H1 (cell line): ENCODE results near the gene MAD2L1BP. TPM values are rescaled to one million over a fixed set of nuclear protein-coding genes. Genes with fewer than 3 reads are reported as not detected.
A peak's percentile ranks its signal among the peaks of the same experiment; 100 is the strongest.

Source experiments
- CTCF ChIA-PET: fragments of 300-600 bp; sonication (Branson Sonifier 250); formaldehyde crosslinking; loops from one replicate; lab custom pipeline; 2021; ENCODE audit not compliant: partially characterized antibody; lab: Charles Lee
- POLR2A ChIA-PET: fragments of 300-600 bp; sonication (Branson Sonifier 250); formaldehyde crosslinking; loops from one replicate; lab custom pipeline; 2021; ENCODE audit warnings: inconsistent platforms; ENCODE audit not compliant: partially characterized antibody; lab: Charles Lee
- DNase-seq, 2 experiments: peaks; one replicate each; pipeline versions ENCODE4 v3.0.0 to v3.0.0-alpha.2; 2010 to 2022; ENCODE audit warnings: low spot score in 2 of 2, low read depth in 1 of 2, mixed read lengths in 1 of 2
- FAIRE-seq: peaks from 2 replicates; lab custom pipeline; 2011; peaks lifted over from hg19 to GRCh38; lab: Jason Lieb, UNC
- H2AFZ ChIP-seq: 2 replicates; pipeline ENCODE4 v1.8.1; 2012; ENCODE audit warnings: low read length, inconsistent platforms
- H2AK5ac ChIP-seq: 2 replicates; pipeline ENCODE4 v1.6.1; 2013; ENCODE audit warnings: low read depth, low read length
- H2BK120ac ChIP-seq: replicated peaks from 2 replicates; pipeline ENCODE3; 2013; ENCODE audit warnings: low read depth, low read length, inconsistent platforms
- H2BK12ac ChIP-seq: 2 replicates; pipeline ENCODE4 v1.6.1; 2013; ENCODE audit warnings: low read depth, low read length
- H2BK15ac ChIP-seq: 2 replicates; pipeline ENCODE4 v1.6.1; 2013; ENCODE audit warnings: low read length
- H2BK20ac ChIP-seq: 2 replicates; pipeline ENCODE4 v1.6.1; 2013; ENCODE audit warnings: low read length
- H2BK5ac ChIP-seq: 2 replicates; pipeline ENCODE4 v1.6.1; 2013; ENCODE audit warnings: low read depth, low read length
- H3K14ac ChIP-seq: 2 replicates; pipeline ENCODE4 v1.6.1; 2013; ENCODE audit warnings: inconsistent platforms; ENCODE audit not compliant: insufficient read length
- H3K18ac ChIP-seq: 2 replicates; pipeline ENCODE4 v1.6.1; 2013; ENCODE audit warnings: low read length; ENCODE audit errors: extremely low read depth
- H3K23ac ChIP-seq: 2 replicates; pipeline ENCODE4 v1.6.1; 2013; ENCODE audit warnings: inconsistent platforms; ENCODE audit not compliant: insufficient read length
- H3K23me2 ChIP-seq: 2 replicates; pipeline ENCODE4 v1.6.1; 2013; ENCODE audit warnings: low read depth, low read length
- H3K27ac ChIP-seq: 2 replicates; pipeline ENCODE4 v1.6.1; 2011; ENCODE audit warnings: low read depth, low read length, inconsistent platforms
- H3K27me3 ChIP-seq, 4 experiments: replicated peaks in 1 of 4; 1 replicate in 1 of 4; 2 replicates in 3 of 4; pipeline versions ENCODE4 v1.6.1 to v1.8.1; 2011 to 2013; ENCODE audit warnings: low read length in 3 of 4, mild to moderate bottlenecking in 3 of 4, inconsistent platforms in 2 of 4, mixed read lengths in 2 of 4, moderate library complexity in 1 of 4; ENCODE audit not compliant: control insufficient read depth in 3 of 4, insufficient read depth in 3 of 4; ENCODE audit errors: extremely low read depth in 1 of 4
- H3K36me3 ChIP-seq, 4 experiments: 2 replicates each; pipeline versions ENCODE4 v1.6.1 to v1.8.1; 2011 to 2013; ENCODE audit warnings: mild to moderate bottlenecking in 4 of 4, low read length in 3 of 4, moderate library complexity in 2 of 4, control low read depth in 1 of 4, inconsistent platforms in 1 of 4; ENCODE audit not compliant: insufficient read depth in 4 of 4, control insufficient read depth in 2 of 4
- H3K4ac ChIP-seq: replicated peaks from 2 replicates; pipeline ENCODE3; 2013; ENCODE audit warnings: low read length, low read depth, mixed read lengths, inconsistent platforms; ENCODE audit not compliant: insufficient read length
- H3K4me1 ChIP-seq, 4 experiments: replicated peaks in 1 of 4; 1 replicate in 1 of 4; 2 replicates in 3 of 4; pipeline versions ENCODE4 v1.6.1 to v1.8.1; 2011 to 2013; ENCODE audit warnings: low read length in 3 of 4, inconsistent platforms in 2 of 4, mixed read lengths in 1 of 4; ENCODE audit not compliant: insufficient read depth in 4 of 4, control insufficient read depth in 3 of 4
- H3K4me2 ChIP-seq, 2 experiments: 2 replicates each; pipeline versions ENCODE4 v1.6.1 to v1.8.1; 2011 to 2013; ENCODE audit warnings: low read depth in 2 of 2, low read length in 2 of 2, control low read depth in 1 of 2, inconsistent platforms in 1 of 2, mild to moderate bottlenecking in 1 of 2; ENCODE audit not compliant: insufficient read depth in 1 of 2
- H3K4me3 ChIP-seq, 4 experiments: fragments of 200-600, 300-600 bp in 1 of 4; sonication (generic), shearing (Covaris generic), sonication (Bioruptor Twin) in 1 of 4; 2 replicates each; pipeline versions ENCODE4 v1.5.1 to v1.8.1; 2011 to 2016; ENCODE audit warnings: low read length in 4 of 4, low read depth in 3 of 4, control low read depth in 2 of 4, inconsistent platforms in 2 of 4, mild to moderate bottlenecking in 2 of 4, mixed read lengths in 1 of 4, moderate library complexity in 1 of 4; ENCODE audit not compliant: insufficient read depth in 2 of 4; ENCODE audit errors: extremely low read depth in 1 of 4
- H3K56ac ChIP-seq: replicated peaks from 2 replicates; pipeline ENCODE3; 2013; ENCODE audit warnings: low read depth, mild to moderate bottlenecking, mixed read lengths, low read length, inconsistent platforms; ENCODE audit not compliant: insufficient read length
- H3K79me1 ChIP-seq: 2 replicates; pipeline ENCODE4 v1.6.1; 2013; ENCODE audit warnings: low read depth, low read length, control low read depth
- H3K79me2 ChIP-seq, 2 experiments: 2 replicates each; pipeline versions ENCODE4 v1.6.1 to v1.8.1; 2012 to 2013; ENCODE audit warnings: low read length in 2 of 2, mild to moderate bottlenecking in 2 of 2, inconsistent platforms in 1 of 2; ENCODE audit not compliant: insufficient read depth in 2 of 2, control insufficient read depth in 1 of 2
- H3K9ac ChIP-seq, 4 experiments: replicated peaks in 1 of 4; 1 replicate in 1 of 4; 2 replicates in 3 of 4; pipeline versions ENCODE4 v1.6.1 to v1.8.1; 2011 to 2013; ENCODE audit warnings: low read depth in 3 of 4, low read length in 3 of 4, control low read depth in 2 of 4, mild to moderate bottlenecking in 2 of 4, moderate library complexity in 2 of 4, inconsistent platforms in 1 of 4; ENCODE audit errors: extremely low read depth in 1 of 4
- H3K9me3 ChIP-seq, 2 experiments: 2 replicates each; pipeline versions ENCODE4 v1.6.1 to v1.8.1; 2012 to 2013; ENCODE audit warnings: mild to moderate bottlenecking in 2 of 2, moderate library complexity in 2 of 2, control low read depth in 1 of 2, inconsistent platforms in 1 of 2, low read depth in 1 of 2, low read length in 1 of 2, mixed read lengths in 1 of 2; ENCODE audit not compliant: insufficient read depth in 2 of 2
- H4K20me1 ChIP-seq, 2 experiments: replicated peaks in 1 of 2; 2 replicates each; pipeline versions ENCODE3 to v1.8.1; 2011 to 2013; ENCODE audit warnings: inconsistent platforms in 2 of 2, low read length in 2 of 2, mild to moderate bottlenecking in 1 of 2; ENCODE audit not compliant: insufficient read depth in 2 of 2, control insufficient read depth in 1 of 2
- H4K5ac ChIP-seq: 2 replicates; pipeline ENCODE4 v1.6.1; 2013; ENCODE audit warnings: low read length, low read depth, mixed read lengths, inconsistent platforms; ENCODE audit not compliant: insufficient read length
- H4K8ac ChIP-seq: 2 replicates; pipeline ENCODE4 v1.8.0; 2013; ENCODE audit warnings: mild to moderate bottlenecking, moderate library complexity, low read length, inconsistent platforms; ENCODE audit not compliant: insufficient read depth; ENCODE audit errors: extremely low read depth
- H4K91ac ChIP-seq: replicated peaks from 2 replicates; pipeline ENCODE3; 2013; ENCODE audit warnings: low read length, mixed read lengths, inconsistent platforms; ENCODE audit not compliant: insufficient read length
- CEBPB ChIP-seq: IDR thresholded peaks from 2 replicates; pipeline ENCODE4 v1.6.1; 2012; ENCODE audit warnings: low read depth, low read length
- CREB1 ChIP-seq: IDR thresholded peaks from 2 replicates; pipeline ENCODE4 v1.6.1; 2012; ENCODE audit warnings: inconsistent platforms
- RXRA ChIP-seq: IDR thresholded peaks from 2 replicates; pipeline ENCODE4 v1.6.1; 2011; ENCODE audit warnings: low read depth, mild to moderate bottlenecking, low read length, moderate library complexity; ENCODE audit not compliant: insufficient read depth
- TBP ChIP-seq: IDR thresholded peaks from 2 replicates; pipeline ENCODE4 v1.6.1; 2011; ENCODE audit warnings: low read depth, low read length, improper control_type of control experiment
- USF2 ChIP-seq: IDR thresholded peaks from 2 replicates; pipeline ENCODE4 v1.6.1; 2011; ENCODE audit warnings: low read length, improper control_type of control experiment
- WGBS, 2 experiments: shearing (Covaris generic) in 1 of 2; methylation state at CpG; one replicate each; pipeline versions ENCODE4 v1.1.6 to v1.1.7; 2013 to 2015; ENCODE audit warnings: low lambda C conversion rate in 2 of 2, mixed read lengths in 2 of 2, inconsistent platforms in 1 of 2, low coverage in 1 of 2, missing lambda C conversion rate in 1 of 2; ENCODE audit not compliant: insufficient replicate concordance in 2 of 2, insufficient coverage in 1 of 2, insufficient read length in 1 of 2; ENCODE audit errors: extremely low coverage in 1 of 2, missing lambda C conversion rate in 1 of 2; 5-methylcytosine and 5-hydroxymethylcytosine counted together
- polyA plus RNA-seq, 7 experiments: library from polyadenylated mRNA; depleted of rRNA in 3 of 7; stranded (reverse) in 5 of 7; unstranded in 2 of 7; fragments of >200 nt in 5 of 7; fragments of 200-250 nt in 2 of 7; gene quantifications; 1 replicate in 5 of 7; 2 replicates in 1 of 7; 4 replicates in 1 of 7; pipeline versions ENCODE4 v1.2.1 to v1.2.3, GENCODE V29; 2011 to 2013; ENCODE audit warnings: missing spikeins in 2 of 7, mixed read lengths in 2 of 7
- total RNA-seq: library from RNA; stranded (reverse); fragmentation: NEBNext Ultra II Directional; extraction: Animal tissue kit (Norgen Biotek cat#: 25700); gene quantifications from 2 replicates; pipeline ENCODE4 v1.2.1, GENCODE V29; 2021

MAD2L1BP gene
- total and polyA plus RNA-seq, 2 of the 8 experiments (the other 6 are each of a cell fraction or from before 2014, with no cell fraction given): 35.5 to 70.0 TPM

- Histone ChIP-seq H4K8ac (no peak overlapping the region), H3K4me2 (peak overlapping the region in 1 of 2 experiments; percentile 84; a peak in 1 of 4 replicates), H4K20me1 (peaks cover 0 to 10% of the 10 kb centered on the region in 2 experiments), H3K9me3 (no peaks in the 10 kb centered on the region), H4K5ac (no peak overlapping the region), H3K18ac (no peak overlapping the region), H3K36me3 (peaks cover 29 to 44% (median 38%) of the 10 kb centered on the region in 4 experiments), H3K27ac (no peak overlapping the region), H2BK120ac (no peak overlapping the region), H2BK20ac (no peak overlapping the region), H3K79me2 (peaks cover 0 to 18% of the 10 kb centered on the region in 2 experiments; a peak in 2 of 4 replicates), H3K27me3 (no peaks in the 10 kb centered on the region), H2AK5ac (no peak overlapping the region), H2AFZ (no peak overlapping the region), H3K9ac (no peak overlapping the region), H3K23me2 (peaks cover 9% of the 10 kb centered on the region), H3K56ac (no peak overlapping the region), H2BK12ac (no peak overlapping the region), H3K4ac (no peak overlapping the region), H2BK5ac (no peak overlapping the region), H3K79me1 (peaks cover 8% of the 10 kb centered on the region), H2BK15ac (no peak overlapping the region), H3K14ac (no peak overlapping the region), H3K4me1 (peaks cover 0 to 4% (median 0%) of the 10 kb centered on the region in 4 experiments; a peak in 3 of 7 replicates), H3K4me3 (peak overlapping the region in 1 of 4 experiments; percentile 73; a peak in 2 of 8 replicates), H4K91ac (no peak overlapping the region), H3K23ac (no peak overlapping the region)
- ChIA-PET POLR2A (interaction anchor here (1.3 to 4.7 kb wide), 5 partner anchors 9 to 17 kb away, joined by 3 to 79 read pairs (median 12); partner anchors contain the start of genes MAD2L1BP and RSPH9), CTCF (interaction anchor here (0.7 to 1.1 kb wide), 2 partner anchors 19 to 41 kb away, joined by 3 to 4 read pairs; no protein-coding TSS in a partner anchor)
- TF ChIP-seq CREB1: no peak
- TF ChIP-seq CEBPB: no peak
- TF ChIP-seq USF2: no peak
- no peak for TF ChIP-seq RXRA
- no peak for TF ChIP-seq TBP
- no peak for FAIRE-seq
- no peak for DNase-seq
- WGBS, 2 experiments: 85% methylated on average over 5 of the region's 5 CpGs; no CpG with 5 or more reads in 1 of the 2 experiments
Measured at GRCh38 chr6:43627008-43627825, 8.4 kb upstream of the MAD2L1BP start.
